GM23338 (cell line): Measurements from ENCODE around the gene SULF2. TPM values are rescaled to one million over a fixed set of nuclear protein-coding genes. Genes with fewer than 3 reads are reported as not detected.

ENCODE experiments used
- ATAC-seq: fragments of 200-7000 bp; cut with Tn5 transposase; 3 replicates; pipeline ENCODE4 v1.9.1; 2020
- DNase-seq: peaks from one replicate; pipeline ENCODE4 v3.0.0-alpha.2; 2015; ENCODE audit warnings: low spot score
- H2AFZ ChIP-seq: fragments of 200-600 bp; sonication (generic); 2 replicates; pipeline ENCODE4 v1.8.0; 2016; ENCODE audit warnings: antibody characterized with exemption, mild to moderate bottlenecking, moderate library complexity
- H3F3A ChIP-seq: fragments of 200-600 bp; sonication (generic); replicated peaks from 2 replicates; pipeline ENCODE4 v1.8.0; 2017; ENCODE audit warnings: antibody characterized with exemption, mixed run types, low read depth
- H3K27ac ChIP-seq: fragments of 200-600 bp; sonication (generic); 2 replicates; pipeline ENCODE4 v1.6.1; 2016; ENCODE audit warnings: low read depth
- H3K27me3 ChIP-seq: fragments of 200-600 bp; sonication (generic); 2 replicates; pipeline ENCODE4 v1.8.0; 2016; ENCODE audit warnings: mild to moderate bottlenecking, mixed run types, moderate library complexity; ENCODE audit not compliant: insufficient read depth
- H3K36me3 ChIP-seq: fragments of 200-600 bp; sonication (generic); 2 replicates; pipeline ENCODE4 v1.8.0; 2016; ENCODE audit warnings: mild to moderate bottlenecking; ENCODE audit not compliant: insufficient read depth
- H3K4me1 ChIP-seq: fragments of 200-600 bp; sonication (generic); 2 replicates; pipeline ENCODE4 v1.8.0; 2016; ENCODE audit warnings: mild to moderate bottlenecking, moderate library complexity; ENCODE audit not compliant: insufficient read depth
- H3K4me2 ChIP-seq: fragments of 200-600 bp; sonication (generic); 2 replicates; pipeline ENCODE4 v1.7.1; 2017; ENCODE audit warnings: mixed run types
- H3K4me3 ChIP-seq: fragments of 200-600 bp; sonication (generic); 2 replicates; pipeline ENCODE4 v1.6.1; 2016; ENCODE audit warnings: mixed run types
- H3K79me2 ChIP-seq: fragments of 200-600 bp; sonication (generic); replicated peaks from 2 replicates; pipeline ENCODE4 v1.8.0; 2017; ENCODE audit warnings: mild to moderate bottlenecking; ENCODE audit not compliant: insufficient read depth
- H3K9me2 ChIP-seq: fragments of 200-600 bp; sonication (generic); 2 replicates; pipeline ENCODE4 v1.8.0; 2017; ENCODE audit not compliant: insufficient read depth
- H4K20me1 ChIP-seq: fragments of 200-600 bp; sonication (generic); replicated peaks from 2 replicates; pipeline ENCODE4 v1.8.0; 2017; ENCODE audit warnings: mild to moderate bottlenecking; ENCODE audit not compliant: insufficient read depth
- H3K27ac Mint-ChIP-seq: 2 replicates; pipeline ENCODE4 v1.8.0; 2020; ENCODE audit warnings: inconsistent platforms, mild to moderate bottlenecking, moderate library complexity, mixed read lengths
- H3K27me3 Mint-ChIP-seq: 3 replicates; pipeline ENCODE4 v1.8.0; 2022; ENCODE audit warnings: low read depth, mild to moderate bottlenecking, moderate library complexity, mixed read lengths, inconsistent platforms; ENCODE audit not compliant: insufficient read depth, poor library complexity
- H3K36me3 Mint-ChIP-seq: 3 replicates; pipeline ENCODE4 v1.8.0; 2021; ENCODE audit warnings: low read depth, mild to moderate bottlenecking, inconsistent platforms, moderate library complexity, mixed read lengths
- H3K4me1 Mint-ChIP-seq: 3 replicates; pipeline ENCODE4 v1.8.0; 2020; ENCODE audit warnings: mild to moderate bottlenecking, inconsistent platforms, mixed read lengths
- H3K4me3 Mint-ChIP-seq: 3 replicates; pipeline ENCODE4 v1.8.0; 2021; ENCODE audit warnings: moderate library complexity, mild to moderate bottlenecking, inconsistent platforms, mixed read lengths
- H3K9me3 Mint-ChIP-seq: 3 replicates; pipeline ENCODE4 v1.8.0; 2020; ENCODE audit warnings: moderate library complexity, mild to moderate bottlenecking, inconsistent platforms, mixed read lengths
- CREB1 ChIP-seq: fragments of 250-450 bp; sonication (Bioruptor Pico); IDR thresholded peaks from 2 replicates; pipeline ENCODE4 v1.5.0; 2020; ENCODE audit warnings: low read depth, mild to moderate bottlenecking, moderate library complexity
- CTCF ChIP-seq, 2 experiments: fragments of 200-600 bp in 1 of 2; sonication (generic) in 1 of 2; conservative IDR thresholded peaks; 2 replicates each; pipeline versions ENCODE4 v1.5.1 to v1.6.1; 2016 to 2017; ENCODE audit warnings: antibody characterized with exemption in 2 of 2, low read depth in 2 of 2, mild to moderate bottlenecking in 2 of 2, moderate library complexity in 1 of 2
- EZH2 ChIP-seq: fragments of 200-600 bp; sonication (generic); IDR thresholded peaks from one replicate; pipeline ENCODE4 v1.8.0; 2017; ENCODE audit warnings: antibody characterized with exemption, mild to moderate bottlenecking, low read depth; ENCODE audit not compliant: unreplicated experiment
- EZH2phosphoT487 ChIP-seq: fragments of 200-600 bp; sonication (generic); IDR thresholded peaks from one replicate; pipeline ENCODE4 v1.8.1; 2018; ENCODE audit warnings: antibody characterized with exemption; ENCODE audit not compliant: unreplicated experiment
- JUNB ChIP-seq: IDR thresholded peaks from one replicate; pipeline ENCODE4 v1.6.1; 2016; ENCODE audit warnings: antibody characterized with exemption; ENCODE audit not compliant: unreplicated experiment
- NANOG ChIP-seq: IDR thresholded peaks from 2 replicates; pipeline ENCODE4 v1.6.1; 2016; ENCODE audit warnings: antibody characterized with exemption, borderline replicate concordance
- POLR2AphosphoS5 ChIP-seq: IDR thresholded peaks from 2 replicates; pipeline ENCODE4 v1.6.1; 2016; ENCODE audit warnings: antibody characterized with exemption, low read depth
- REST ChIP-seq: IDR thresholded peaks from one replicate; pipeline ENCODE4 v1.6.1; 2018; ENCODE audit warnings: antibody characterized with exemption; ENCODE audit not compliant: unreplicated experiment
- STAT1 ChIP-seq: IDR thresholded peaks from one replicate; pipeline ENCODE4 v1.6.1; 2016; ENCODE audit warnings: antibody characterized with exemption; ENCODE audit not compliant: unreplicated experiment
- ZNF114 ChIP-seq: fragments of 250-450 bp; sonication (Bioruptor Pico); IDR thresholded peaks from 2 replicates; pipeline ENCODE4 v1.5.0; 2020; ENCODE audit warnings: mild to moderate bottlenecking, moderate library complexity
- ZNF331 ChIP-seq: fragments of 250-450 bp; sonication (Bioruptor Pico); IDR thresholded peaks from 2 replicates; pipeline ENCODE4 v1.5.0; 2020; ENCODE audit warnings: low read depth, mild to moderate bottlenecking, moderate library complexity
- long read RNA-seq: library from polyadenylated mRNA; unstranded; transcript quantifications from one replicate; pipeline ENCODE4 v2.0.0, GENCODE V29; 2020; ENCODE audit not compliant: unreplicated experiment
- polyA plus RNA-seq: library from polyadenylated mRNA; unstranded; fragments of >200 nt; fragmentation: Nextera tagmentation; extraction: Ambion mirVana; gene quantifications from 2 replicates; pipeline ENCODE4 v1.2.1, GENCODE V29; 2016
- total RNA-seq: library from RNA; depleted of rRNA; stranded (reverse); fragments of >200 nt; shearing (Covaris generic); gene quantifications from 2 replicates; pipeline ENCODE4 v1.2.3, GENCODE V29; 2014; rRNA removed
- TF ChIP-seq, protein P1 (sequence below): fragments of 250-450 bp; sonication (Bioruptor Pico); IDR thresholded peaks from 2 replicates; pipeline ENCODE4 v1.5.0; 2020; ENCODE audit warnings: mild to moderate bottlenecking, moderate library complexity
- TF ChIP-seq, protein P2 (sequence below): IDR thresholded peaks from 2 replicates; pipeline ENCODE4 v1.6.1; 2016; ENCODE audit warnings: antibody characterized with exemption

The SULF2 gene
- 14.0 and 20.7 TPM in 2 replicates for total RNA-seq
- polyA plus RNA-seq: 9.5 and 10.7 TPM in 2 replicates
- long read RNA-seq: 0 reads

DNA sequence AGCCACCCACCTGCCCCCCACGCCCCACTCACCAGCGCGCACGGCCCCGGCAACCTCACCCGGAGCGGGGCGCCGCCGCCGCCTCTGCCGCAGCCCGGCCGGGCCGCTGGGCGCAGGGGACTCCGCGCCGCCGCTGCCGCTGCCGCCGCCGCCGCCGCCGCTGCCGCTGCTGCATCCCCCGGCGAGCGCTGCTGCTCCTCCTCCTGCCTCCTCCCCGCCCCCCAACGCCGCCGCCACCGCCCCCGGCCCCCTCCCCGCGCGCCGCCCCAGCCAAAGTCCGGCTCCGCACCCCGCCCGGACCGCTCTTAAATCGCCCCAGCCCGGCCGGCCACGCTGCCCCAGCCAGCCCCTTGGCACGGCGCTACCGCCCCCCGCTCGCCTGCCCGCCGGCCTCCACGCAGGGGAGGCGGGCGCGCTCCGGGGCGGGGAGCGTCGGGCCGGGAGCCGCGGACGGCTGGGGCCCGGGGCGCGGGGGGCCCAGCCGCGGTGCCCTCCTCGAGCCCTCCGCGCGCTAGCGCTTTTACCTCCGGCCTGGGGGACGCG lies at the start of gene SULF2:
Gene SULF2 (minus strand): TSS at position 171 of the 543 bp plus-strand sequence. CDS start 28,118 bp downstream, outside the sequence.
- Mint-ChIP-seq H3K27me3 (peaks cover 27% of the 10 kb centered on the region), H3K4me1 (peaks cover 27% of the 10 kb centered on the region)

More for the DNA sequence above, at the start of gene SULF2:
- Mint-ChIP-seq H3K27ac (no peak within 1 kb of the TSS), H3K4me3 (peak within 1 kb of the TSS; percentile 89), H3K9me3 (no peaks in the 10 kb centered on the region), H3K36me3 (no peaks in the 10 kb centered on the region; the same call in 2 of the 3 replicates)
- Histone ChIP-seq H3F3A (0 out of 2 replicates have a peak, but pooled peaks cover 3% of the 10 kb centered on the region), H2AFZ (peak within 1 kb of the TSS; percentile 98), H3K27me3 (peaks cover 48% of the 10 kb centered on the region), H3K4me2 (peak within 1 kb of the TSS; percentile 93), H3K4me3 (peak within 1 kb of the TSS; percentile 82), H3K4me1 (peaks cover 12% of the 10 kb centered on the region; the same call in 1 of the 2 replicates), H3K27ac (no peak within 1 kb of the TSS), H4K20me1 (no peaks in the 10 kb centered on the region), H3K79me2 (no peaks in the 10 kb centered on the region), H3K36me3 (no peaks in the 10 kb centered on the region), H3K9me2 (no peaks in the 10 kb centered on the region)
- no peak for TF ChIP-seq JUNB
- TF ChIP-seq POLR2AphosphoS5: no peak
- TF ChIP-seq CREB1 (CRISPR knock-in tag): no peak
- TF ChIP-seq REST: no peak
- no peak for TF ChIP-seq ZNF114 (CRISPR knock-in tag)
- no peak for TF ChIP-seq STAT1
- no peak for TF ChIP-seq EZH2
- no peak for TF ChIP-seq CTCF (conservative IDR thresholded peaks at IDR 0.05; ENCODE audit: low read depth in 2 of 2)
- TF ChIP-seq, protein P1, sequence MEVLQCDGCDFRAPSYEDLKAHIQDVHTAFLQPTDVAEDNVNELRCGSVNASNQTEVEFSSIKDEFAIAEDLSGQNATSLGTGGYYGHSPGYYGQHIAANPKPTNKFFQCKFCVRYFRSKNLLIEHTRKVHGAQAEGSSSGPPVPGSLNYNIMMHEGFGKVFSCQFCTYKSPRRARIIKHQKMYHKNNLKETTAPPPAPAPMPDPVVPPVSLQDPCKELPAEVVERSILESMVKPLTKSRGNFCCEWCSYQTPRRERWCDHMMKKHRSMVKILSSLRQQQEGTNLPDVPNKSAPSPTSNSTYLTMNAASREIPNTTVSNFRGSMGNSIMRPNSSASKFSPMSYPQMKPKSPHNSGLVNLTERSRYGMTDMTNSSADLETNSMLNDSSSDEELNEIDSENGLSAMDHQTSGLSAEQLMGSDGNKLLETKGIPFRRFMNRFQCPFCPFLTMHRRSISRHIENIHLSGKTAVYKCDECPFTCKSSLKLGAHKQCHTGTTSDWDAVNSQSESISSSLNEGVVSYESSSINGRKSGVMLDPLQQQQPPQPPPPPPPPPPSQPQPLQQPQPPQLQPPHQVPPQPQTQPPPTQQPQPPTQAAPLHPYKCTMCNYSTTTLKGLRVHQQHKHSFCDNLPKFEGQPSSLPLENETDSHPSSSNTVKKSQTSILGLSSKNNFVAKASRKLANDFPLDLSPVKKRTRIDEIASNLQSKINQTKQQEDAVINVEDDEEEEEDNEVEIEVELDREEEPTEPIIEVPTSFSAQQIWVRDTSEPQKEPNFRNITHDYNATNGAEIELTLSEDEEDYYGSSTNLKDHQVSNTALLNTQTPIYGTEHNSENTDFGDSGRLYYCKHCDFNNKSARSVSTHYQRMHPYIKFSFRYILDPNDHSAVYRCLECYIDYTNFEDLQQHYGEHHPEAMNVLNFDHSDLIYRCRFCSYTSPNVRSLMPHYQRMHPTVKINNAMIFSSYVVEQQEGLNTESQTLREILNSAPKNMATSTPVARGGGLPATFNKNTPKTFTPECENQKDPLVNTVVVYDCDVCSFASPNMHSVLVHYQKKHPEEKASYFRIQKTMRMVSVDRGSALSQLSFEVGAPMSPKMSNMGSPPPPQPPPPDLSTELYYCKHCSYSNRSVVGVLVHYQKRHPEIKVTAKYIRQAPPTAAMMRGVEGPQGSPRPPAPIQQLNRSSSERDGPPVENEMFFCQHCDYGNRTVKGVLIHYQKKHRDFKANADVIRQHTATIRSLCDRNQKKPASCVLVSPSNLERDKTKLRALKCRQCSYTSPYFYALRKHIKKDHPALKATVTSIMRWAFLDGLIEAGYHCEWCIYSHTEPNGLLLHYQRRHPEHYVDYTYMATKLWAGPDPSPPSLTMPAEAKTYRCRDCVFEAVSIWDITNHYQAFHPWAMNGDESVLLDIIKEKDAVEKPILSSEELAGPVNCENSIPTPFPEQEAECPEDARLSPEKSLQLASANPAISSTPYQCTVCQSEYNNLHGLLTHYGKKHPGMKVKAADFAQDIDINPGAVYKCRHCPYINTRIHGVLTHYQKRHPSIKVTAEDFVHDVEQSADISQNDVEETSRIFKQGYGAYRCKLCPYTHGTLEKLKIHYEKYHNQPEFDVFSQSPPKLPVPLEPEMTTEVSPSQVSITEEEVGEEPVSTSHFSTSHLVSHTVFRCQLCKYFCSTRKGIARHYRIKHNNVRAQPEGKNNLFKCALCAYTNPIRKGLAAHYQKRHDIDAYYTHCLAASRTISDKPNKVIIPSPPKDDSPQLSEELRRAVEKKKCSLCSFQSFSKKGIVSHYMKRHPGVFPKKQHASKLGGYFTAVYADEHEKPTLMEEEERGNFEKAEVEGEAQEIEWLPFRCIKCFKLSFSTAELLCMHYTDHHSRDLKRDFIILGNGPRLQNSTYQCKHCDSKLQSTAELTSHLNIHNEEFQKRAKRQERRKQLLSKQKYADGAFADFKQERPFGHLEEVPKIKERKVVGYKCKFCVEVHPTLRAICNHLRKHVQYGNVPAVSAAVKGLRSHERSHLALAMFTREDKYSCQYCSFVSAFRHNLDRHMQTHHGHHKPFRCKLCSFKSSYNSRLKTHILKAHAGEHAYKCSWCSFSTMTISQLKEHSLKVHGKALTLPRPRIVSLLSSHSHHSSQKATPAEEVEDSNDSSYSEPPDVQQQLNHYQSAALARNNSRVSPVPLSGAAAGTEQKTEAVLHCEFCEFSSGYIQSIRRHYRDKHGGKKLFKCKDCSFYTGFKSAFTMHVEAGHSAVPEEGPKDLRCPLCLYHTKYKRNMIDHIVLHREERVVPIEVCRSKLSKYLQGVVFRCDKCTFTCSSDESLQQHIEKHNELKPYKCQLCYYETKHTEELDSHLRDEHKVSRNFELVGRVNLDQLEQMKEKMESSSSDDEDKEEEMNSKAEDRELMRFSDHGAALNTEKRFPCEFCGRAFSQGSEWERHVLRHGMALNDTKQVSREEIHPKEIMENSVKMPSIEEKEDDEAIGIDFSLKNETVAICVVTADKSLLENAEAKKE (CRISPR knock-in tag): no peak
- TF ChIP-seq ZNF331: no peak
- TF ChIP-seq, protein P2, sequence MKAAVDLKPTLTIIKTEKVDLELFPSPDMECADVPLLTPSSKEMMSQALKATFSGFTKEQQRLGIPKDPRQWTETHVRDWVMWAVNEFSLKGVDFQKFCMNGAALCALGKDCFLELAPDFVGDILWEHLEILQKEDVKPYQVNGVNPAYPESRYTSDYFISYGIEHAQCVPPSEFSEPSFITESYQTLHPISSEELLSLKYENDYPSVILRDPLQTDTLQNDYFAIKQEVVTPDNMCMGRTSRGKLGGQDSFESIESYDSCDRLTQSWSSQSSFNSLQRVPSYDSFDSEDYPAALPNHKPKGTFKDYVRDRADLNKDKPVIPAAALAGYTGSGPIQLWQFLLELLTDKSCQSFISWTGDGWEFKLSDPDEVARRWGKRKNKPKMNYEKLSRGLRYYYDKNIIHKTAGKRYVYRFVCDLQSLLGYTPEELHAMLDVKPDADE: no peak
- TF ChIP-seq NANOG: no peak
- TF ChIP-seq EZH2phosphoT487: no peak
- DNase-seq: peak; percentile 61
- no peak; the same call in 2 of the 3 replicates for ATAC-seq
